ENCODE measurements around the gene SUCLA2. TPM values are rescaled to one million over a fixed set of nuclear protein-coding genes. Genes with fewer than 3 reads are reported as not detected.

Gene SUCLA2
- polyA plus RNA-seq, result 58.2 TPM
- long read RNA-seq, donor 1, partial matches to known transcripts, result 11 of 14 reads
- long read RNA-seq, donor 1, other reads (novel, unspliced or antisense), result 0 of 14 reads
- long read RNA-seq, donor 2, transcript SUCLA2-219 (11 exons, 2,111 nt), result major isoform, 20 of 64 reads
- long read RNA-seq, donor 2, partial matches to known transcripts, result 24 of 64 reads
- long read RNA-seq, donor 2, other reads (novel, unspliced or antisense), result 12 of 64 reads
- long read RNA-seq, donor 3, result 0 reads
- long read RNA-seq, donor 4, partial matches to known transcripts, result 0 of 1 reads
- long read RNA-seq, donor 4, other reads (novel, unspliced or antisense), result 0 of 1 reads
- long read RNA-seq, donor 5, transcript SUCLA2-219 (11 exons, 2,111 nt), result major isoform, 9 of 60 reads
- long read RNA-seq, donor 5, partial matches to known transcripts, result 48 of 60 reads
- long read RNA-seq, donor 5, other reads (novel, unspliced or antisense), result 0 of 60 reads
- long read RNA-seq, donor 6, transcript SUCLA2-219 (11 exons, 2,111 nt), result major isoform, 15 of 30 reads
- long read RNA-seq, donor 6, transcript SUCLA2-205 (4 exons, 710 nt), result minor isoform, 5 of 30 reads
- long read RNA-seq, donor 6, partial matches to known transcripts, result 10 of 30 reads
- long read RNA-seq, donor 6, other reads (novel, unspliced or antisense), result 0 of 30 reads
- long read RNA-seq, donor 7, transcript SUCLA2-219 (11 exons, 2,111 nt), result major isoform, 5 of 59 reads
- long read RNA-seq, donor 7, partial matches to known transcripts, result 51 of 59 reads
- long read RNA-seq, donor 7, other reads (novel, unspliced or antisense), result 0 of 59 reads
- long read RNA-seq, donor 8, transcript SUCLA2-219 (11 exons, 2,111 nt), result major isoform, 12 of 68 reads
- long read RNA-seq, donor 8, transcript SUCLA2-205 (4 exons, 710 nt), result minor isoform, 9 of 68 reads
- long read RNA-seq, donor 8, partial matches to known transcripts, result 46 of 68 reads
- long read RNA-seq, donor 8, other reads (novel, unspliced or antisense), result 0 of 68 reads
- long read RNA-seq, donor 9, transcript SUCLA2-219 (11 exons, 2,111 nt), result major isoform, 20 of 37 reads
- long read RNA-seq, donor 9, partial matches to known transcripts, result 14 of 37 reads
- long read RNA-seq, donor 9, other reads (novel, unspliced or antisense), result 0 of 37 reads
- long read RNA-seq, donor 10, transcript SUCLA2-205 (4 exons, 710 nt), result minor isoform, 5 of 81 reads
- long read RNA-seq, donor 10, transcript SUCLA2-219 (11 exons, 2,111 nt), result major isoform, 22 of 81 reads
- long read RNA-seq, donor 10, partial matches to known transcripts, result 51 of 81 reads
- long read RNA-seq, donor 10, other reads (novel, unspliced or antisense), result 0 of 81 reads
- long read RNA-seq, donor 11, transcript SUCLA2-219 (11 exons, 2,111 nt), result major isoform, 10 of 71 reads
- long read RNA-seq, donor 11, partial matches to known transcripts, result 58 of 71 reads
- long read RNA-seq, donor 11, other reads (novel, unspliced or antisense), result 0 of 71 reads

DNA sequence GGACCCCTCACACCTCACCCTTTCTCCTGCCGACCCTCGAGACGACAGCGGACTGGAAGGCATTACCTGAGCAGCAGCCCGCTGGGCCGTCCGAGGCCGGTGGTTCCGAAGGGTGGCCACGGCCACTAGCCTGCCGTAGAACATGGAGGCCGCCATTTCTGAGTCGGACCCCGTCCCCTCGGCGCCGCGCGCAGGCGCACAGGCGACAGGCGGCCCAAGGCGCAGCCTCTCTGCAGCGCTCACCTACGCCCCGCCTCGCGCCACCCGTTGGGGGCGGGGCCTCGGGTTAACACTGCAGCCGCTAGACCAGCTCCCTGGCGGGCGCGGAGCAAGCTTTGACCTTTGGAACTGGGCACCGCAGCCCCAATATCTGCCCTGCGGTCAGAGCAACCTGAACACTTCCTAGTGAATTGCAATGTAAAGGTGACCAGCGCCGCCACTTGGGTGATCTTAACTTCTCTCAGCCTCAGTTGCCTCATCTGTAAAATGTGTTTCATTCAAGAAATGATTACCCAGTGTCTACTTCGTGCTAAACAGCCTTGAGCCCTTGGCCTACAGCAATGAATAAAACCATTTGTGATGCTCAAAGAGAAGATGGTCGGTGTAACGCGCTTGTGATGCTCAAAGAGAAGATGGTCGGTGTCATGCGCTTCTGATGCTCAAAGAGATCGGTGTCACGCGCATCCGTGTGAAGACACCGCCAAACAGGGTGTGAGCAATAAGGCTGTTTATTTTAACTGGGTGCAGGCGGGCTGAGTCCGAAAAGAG lies at the start of gene SUCLA2:
TSS of gene SUCLA2 (minus strand) at position 160 of the 768 bp plus-strand sequence. CDS start at position 156, 4 bp downstream.
- DNase-seq, result peak; percentile 95 to 97
- no CpG with 5 or more reads among the region's 52 CpGs for WGBS (ENCODE audit: insufficient coverage, low lambda C conversion rate)
- Histone ChIP-seq H3K9me3 (ENCODE audit: control insufficient read depth, low read depth, low read length) (no peaks in the 10 kb centered on the region), H3K36me3 (ENCODE audit: control insufficient read depth, insufficient read depth, low read length) (peaks cover 14% of the 10 kb centered on the region), H3K4me3 (ENCODE audit: low read length) (peak within 1 kb of the TSS; percentile 100), H3K27me3 (ENCODE audit: control insufficient read depth, insufficient read depth, low read length) (no peaks in the 10 kb centered on the region), H3K4me1 (ENCODE audit: control insufficient read depth, insufficient read depth, low read length) (no peaks in the 10 kb centered on the region), H3K27ac (ENCODE audit: low read length) (peak within 1 kb of the TSS; percentile 83)

DNA sequence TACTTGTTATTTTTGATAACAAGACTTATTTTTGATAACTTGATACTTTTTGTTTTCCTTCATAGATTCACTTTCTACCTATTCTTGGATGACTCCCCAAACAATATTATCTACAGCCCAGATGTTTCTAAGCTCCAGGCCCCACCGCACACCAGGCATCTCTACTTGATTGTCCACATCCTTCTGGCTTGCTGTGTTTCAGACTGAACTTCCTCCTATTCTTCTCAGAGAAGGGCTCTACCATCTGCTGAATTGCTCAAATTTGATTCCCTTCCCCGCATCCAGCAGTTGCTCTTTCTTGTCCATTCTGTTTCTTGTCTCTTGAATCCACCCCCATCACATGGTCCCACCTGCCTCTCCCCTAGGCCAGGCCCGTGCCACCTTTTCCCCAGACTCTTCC lies 49.5 kb upstream of the SUCLA2 start:
- Histone ChIP-seq H3K27ac (ENCODE audit: low read length) (no peak overlapping the region), H3K9me3 (ENCODE audit: control insufficient read depth, low read depth, low read length) (no peaks in the 10 kb centered on the region)
- WGBS (ENCODE audit: insufficient coverage, low lambda C conversion rate), result 100% methylated on average over 1 of the region's 3 CpGs

DNA sequence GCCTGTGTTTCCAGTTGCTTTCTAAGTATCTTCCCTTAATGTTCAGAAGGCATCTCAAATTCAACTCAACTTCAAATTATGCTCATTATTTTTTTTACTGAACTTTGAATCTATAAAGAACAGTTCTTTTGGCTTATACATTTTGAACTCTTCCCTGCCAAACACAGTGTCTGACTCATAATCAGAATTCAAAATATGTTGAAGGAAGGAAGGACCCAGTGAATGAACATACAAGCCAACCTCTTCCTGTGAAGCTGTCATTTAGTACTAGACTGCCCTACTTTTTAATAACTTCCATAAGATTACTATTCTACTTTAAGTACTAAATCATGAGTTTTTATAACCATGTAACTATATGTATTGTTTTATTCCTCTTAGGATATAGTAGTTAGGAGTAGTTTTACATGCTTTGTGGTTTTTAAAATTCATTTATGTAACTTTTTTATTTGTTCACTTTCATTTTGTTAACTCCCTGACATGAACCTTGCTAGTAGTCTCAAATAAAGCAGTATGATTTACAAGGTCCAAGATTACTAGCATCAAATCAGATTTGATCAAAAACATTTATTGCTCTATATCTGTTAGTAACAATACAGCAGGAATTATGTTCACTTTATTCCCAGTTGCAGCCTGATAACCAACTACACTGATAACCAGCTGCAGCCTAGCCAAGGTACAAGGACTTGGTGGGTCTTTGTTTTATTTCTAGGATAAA lies 42.9 kb upstream of the SUCLA2 start:
- Histone ChIP-seq H3K36me3 (ENCODE audit: control insufficient read depth, insufficient read depth, low read length) (peaks cover 12% of the 10 kb centered on the region), H3K4me1 (ENCODE audit: control insufficient read depth, insufficient read depth, low read length) (peaks cover 7% of the 10 kb centered on the region), H3K4me3 (ENCODE audit: low read length) (no peak overlapping the region), H3K27me3 (ENCODE audit: control insufficient read depth, insufficient read depth, low read length) (no peaks in the 10 kb centered on the region), H3K27ac (ENCODE audit: low read length) (no peak overlapping the region), H3K9me3 (ENCODE audit: control insufficient read depth, low read depth, low read length) (peaks cover 7% of the 10 kb centered on the region)
- no peak for DNase-seq

More for the DNA sequence above, 49.5 kb upstream of the SUCLA2 start:
- H3K36me3 ChIP-seq (ENCODE audit: control insufficient read depth, insufficient read depth, low read length), result peaks cover 23% of the 10 kb centered on the region
- no peaks in the 10 kb centered on the region for H3K27me3 ChIP-seq (ENCODE audit: control insufficient read depth, insufficient read depth, low read length)
- no peak for DNase-seq
- H3K4me3 ChIP-seq (ENCODE audit: low read length), result no peak overlapping the region
- no peaks in the 10 kb centered on the region for H3K4me1 ChIP-seq (ENCODE audit: control insufficient read depth, insufficient read depth, low read length)

DNA sequence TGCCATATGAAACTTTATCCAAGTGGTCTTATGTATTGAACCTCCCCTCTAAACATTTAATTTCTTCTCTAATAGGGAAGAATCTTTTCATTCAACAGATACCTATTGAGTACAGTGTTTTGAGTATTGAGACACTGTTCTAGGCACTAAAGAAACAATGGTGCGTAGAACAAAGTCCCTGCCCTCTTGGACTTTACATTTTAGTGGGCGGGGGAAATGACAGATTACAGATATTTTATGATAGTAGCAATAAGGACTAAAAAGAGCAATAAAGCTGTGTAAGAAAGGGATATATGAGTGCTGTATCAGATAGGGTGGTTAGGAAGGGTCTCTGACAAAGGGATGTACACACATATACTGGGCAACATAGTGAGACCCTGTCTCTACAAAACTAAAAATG lies 41.8 kb upstream of the SUCLA2 start:
- Histone ChIP-seq H3K36me3 (ENCODE audit: control insufficient read depth, insufficient read depth, low read length) (peaks cover 5% of the 10 kb centered on the region), H3K4me3 (ENCODE audit: low read length) (no peak overlapping the region), H3K9me3 (ENCODE audit: control insufficient read depth, low read depth, low read length) (peaks cover 7% of the 10 kb centered on the region), H3K27ac (ENCODE audit: low read length) (peak overlapping the region; percentile 19), H3K27me3 (ENCODE audit: control insufficient read depth, insufficient read depth, low read length) (no peaks in the 10 kb centered on the region), H3K4me1 (ENCODE audit: control insufficient read depth, insufficient read depth, low read length) (peaks cover 10% of the 10 kb centered on the region)
- no CpG with 5 or more reads among the region's 2 CpGs for WGBS (ENCODE audit: insufficient coverage, low lambda C conversion rate)
- peak in 1 of 2 donors; percentile 59 for DNase-seq

DNA sequence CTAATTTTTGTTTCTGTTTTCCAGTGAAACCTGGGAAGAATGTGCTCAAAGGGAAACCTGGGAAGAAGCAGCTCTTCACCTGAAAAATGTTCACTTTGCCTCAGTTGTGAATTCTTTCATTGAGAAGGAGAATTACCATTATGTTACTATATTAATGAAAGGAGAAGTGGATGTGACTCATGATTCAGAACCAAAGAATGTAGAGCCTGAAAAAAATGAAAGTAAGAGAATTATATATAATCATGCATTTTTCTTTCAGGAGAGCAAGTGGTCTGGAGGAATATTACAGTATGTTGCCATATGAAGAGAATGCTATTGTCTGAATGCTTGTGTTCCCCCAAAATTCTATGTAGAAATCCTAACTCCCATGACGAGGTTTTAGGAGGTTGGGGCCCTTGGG lies 39.8 kb upstream of the SUCLA2 start:
- DNase-seq, result no peak
- Histone ChIP-seq H3K36me3 (ENCODE audit: control insufficient read depth, insufficient read depth, low read length) (peaks cover 5% of the 10 kb centered on the region), H3K9me3 (ENCODE audit: control insufficient read depth, low read depth, low read length) (peaks cover 7% of the 10 kb centered on the region), H3K27ac (ENCODE audit: low read length) (peak overlapping the region; percentile 34), H3K4me1 (ENCODE audit: control insufficient read depth, insufficient read depth, low read length) (peaks cover 15% of the 10 kb centered on the region), H3K27me3 (ENCODE audit: control insufficient read depth, insufficient read depth, low read length) (no peaks in the 10 kb centered on the region), H3K4me3 (ENCODE audit: low read length) (no peak overlapping the region)
- WGBS (ENCODE audit: insufficient coverage, low lambda C conversion rate), result no CpG with 5 or more reads among the region's 1 CpG

DNA sequence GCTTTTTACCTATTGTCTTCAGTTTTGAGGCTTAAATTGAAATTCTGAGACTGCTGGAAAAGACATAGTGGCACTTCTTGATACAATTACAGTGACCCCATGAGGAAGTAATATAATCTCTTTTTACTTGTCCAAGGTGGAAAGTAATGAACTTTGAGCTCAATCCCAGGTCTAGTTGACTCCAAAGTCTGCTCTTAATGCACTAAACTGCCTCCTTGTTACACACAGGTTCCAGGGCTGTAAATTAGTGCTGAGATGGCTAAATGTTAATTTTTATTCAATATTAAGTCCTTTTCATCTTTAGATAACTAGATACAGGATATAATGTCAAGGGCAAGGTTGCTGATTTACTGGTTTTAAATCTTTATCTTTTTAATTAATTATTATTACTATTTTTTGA lies 39.0 kb upstream of the SUCLA2 start:
- H3K9me3 ChIP-seq (ENCODE audit: control insufficient read depth, low read depth, low read length), result peaks cover 7% of the 10 kb centered on the region
- no peak overlapping the region for H3K4me3 ChIP-seq (ENCODE audit: low read length)
- H3K4me1 ChIP-seq (ENCODE audit: control insufficient read depth, insufficient read depth, low read length), result peaks cover 15% of the 10 kb centered on the region
- peak overlapping the region; percentile 54 for H3K27ac ChIP-seq (ENCODE audit: low read length)
- peak; percentile 75 to 89 for DNase-seq
- H3K27me3 ChIP-seq (ENCODE audit: control insufficient read depth, insufficient read depth, low read length), result no peaks in the 10 kb centered on the region
- H3K36me3 ChIP-seq (ENCODE audit: control insufficient read depth, insufficient read depth, low read length), result peaks cover 5% of the 10 kb centered on the region

DNA sequence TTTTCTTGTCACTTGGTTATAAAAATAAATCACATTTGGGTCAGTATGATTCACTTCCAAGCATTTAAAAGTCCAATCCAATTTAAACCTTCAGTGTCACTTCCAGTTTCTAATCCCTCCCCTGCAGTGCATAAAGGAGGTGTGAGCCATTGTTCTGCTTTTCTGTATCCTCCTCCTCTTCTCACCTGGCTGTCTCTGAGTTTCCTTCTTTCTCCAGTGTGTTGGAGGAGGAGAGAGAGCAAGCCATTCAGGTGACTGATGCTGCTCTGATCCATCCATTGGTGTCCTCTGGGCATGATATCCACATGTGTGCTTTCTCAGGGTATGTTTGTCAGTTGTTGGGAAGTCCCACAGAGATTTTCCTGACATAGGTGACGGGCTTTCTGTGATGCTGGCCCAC lies 37.7 kb upstream of the SUCLA2 start:
- no peaks in the 10 kb centered on the region for H3K27me3 ChIP-seq (ENCODE audit: control insufficient read depth, insufficient read depth, low read length)
- peaks cover 5% of the 10 kb centered on the region for H3K36me3 ChIP-seq (ENCODE audit: control insufficient read depth, insufficient read depth, low read length)
- no peak overlapping the region for H3K4me3 ChIP-seq (ENCODE audit: low read length)
- peaks cover 15% of the 10 kb centered on the region for H3K4me1 ChIP-seq (ENCODE audit: control insufficient read depth, insufficient read depth, low read length)
- H3K27ac ChIP-seq (ENCODE audit: low read length), result peak overlapping the region; percentile 97
- peak in 1 of 2 donors; percentile 22 for DNase-seq
- peaks cover 7% of the 10 kb centered on the region for H3K9me3 ChIP-seq (ENCODE audit: control insufficient read depth, low read depth, low read length)
- no CpG with 5 or more reads among the region's 1 CpG for WGBS (ENCODE audit: insufficient coverage, low lambda C conversion rate)

DNA sequence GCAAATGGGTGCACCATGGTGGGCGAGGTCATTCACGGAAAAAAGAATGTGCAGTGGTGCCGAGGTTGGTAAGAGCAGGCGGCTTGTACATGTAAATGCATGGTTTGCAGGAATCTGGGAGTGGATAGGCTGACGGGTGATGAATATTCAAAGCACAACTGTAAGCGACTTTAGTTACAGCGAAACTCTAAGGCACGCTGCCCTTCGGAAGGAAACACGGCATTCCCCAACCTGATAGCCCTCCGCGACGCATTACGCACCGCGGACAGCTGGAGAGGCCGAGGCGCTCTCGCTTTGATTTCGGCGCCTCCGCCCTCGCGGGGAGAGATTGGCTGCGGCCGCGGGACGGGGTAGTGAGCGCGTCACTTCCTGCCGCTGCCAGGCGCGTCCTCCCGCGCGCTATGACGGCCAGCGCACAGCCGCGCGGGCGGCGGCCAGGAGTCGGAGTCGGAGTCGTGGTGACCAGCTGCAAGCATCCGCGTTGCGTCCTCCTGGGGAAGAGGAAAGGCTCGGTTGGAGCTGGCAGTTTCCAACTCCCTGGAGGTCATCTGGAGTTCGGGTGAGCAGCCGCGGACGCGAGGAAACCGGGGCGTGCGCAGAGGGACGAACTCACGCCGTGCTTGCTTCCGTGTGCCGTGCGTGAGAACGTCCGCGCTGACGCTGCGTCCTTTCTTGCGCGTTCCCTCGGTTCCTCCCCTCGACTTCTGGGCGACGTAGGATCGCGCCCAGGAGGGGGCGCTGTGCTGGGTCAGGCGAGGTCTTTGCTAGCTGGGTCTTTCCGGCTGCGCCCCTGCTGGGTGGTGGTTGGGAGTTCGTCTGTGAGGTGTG lies 36.5 kb upstream of the SUCLA2 start, which contains the start of gene NUDT15:
TSS of gene NUDT15 (plus strand) at position 381 of the 828 bp plus-strand sequence. CDS start at position 402, 21 bp downstream.
- Histone ChIP-seq H3K4me3 (ENCODE audit: low read length) (peak within 1 kb of the TSS; percentile 56), H3K36me3 (ENCODE audit: control insufficient read depth, insufficient read depth, low read length) (peaks cover 5% of the 10 kb centered on the region), H3K4me1 (ENCODE audit: control insufficient read depth, insufficient read depth, low read length) (peaks cover 15% of the 10 kb centered on the region), H3K27me3 (ENCODE audit: control insufficient read depth, insufficient read depth, low read length) (no peaks in the 10 kb centered on the region), H3K27ac (ENCODE audit: low read length) (peak within 1 kb of the TSS; percentile 97), H3K9me3 (ENCODE audit: control insufficient read depth, low read depth, low read length) (peaks cover 8% of the 10 kb centered on the region)
- WGBS (ENCODE audit: insufficient coverage, low lambda C conversion rate), result no CpG with 5 or more reads among the region's 82 CpGs
- DNase-seq, result peak; percentile 98

Data from large intestine (tissue), 12 donors.